ENCODE results near the gene ABLIM2.

Gene ABLIM2

DNA sequence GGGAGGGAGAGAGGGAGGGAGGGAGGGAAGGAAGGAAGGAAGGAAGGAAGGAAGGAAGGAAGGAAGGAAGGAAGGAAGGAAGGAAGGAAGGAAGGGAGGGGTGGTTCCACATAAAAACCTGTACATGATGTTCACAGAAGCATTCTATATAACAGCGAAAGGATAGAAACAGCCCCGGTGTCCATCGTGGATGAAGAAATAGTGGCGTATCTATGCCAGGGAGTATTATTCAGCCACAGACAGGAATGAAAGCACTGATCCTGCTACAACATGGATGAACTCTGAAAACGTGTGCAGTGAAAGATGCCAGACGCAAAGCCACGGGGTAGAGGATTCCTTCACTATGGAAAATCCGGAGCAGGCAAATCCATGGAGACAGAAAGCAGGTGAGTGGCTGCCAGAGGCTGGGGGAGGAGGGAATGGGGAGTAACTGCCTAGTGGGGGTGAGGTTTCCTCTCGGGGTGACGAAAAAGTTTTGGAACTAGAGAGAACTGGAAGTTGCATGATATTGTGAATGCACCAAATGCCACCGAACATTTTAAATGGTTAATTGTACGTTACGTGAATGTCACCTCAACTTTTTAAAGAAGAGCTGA lies 92.2 kb downstream of the ABLIM2 start:
- no peak for DNase-seq

- DNase-seq: no peak
Observed at GRCh38 chr4:8063974-8064563, 94.5 kb downstream of the ABLIM2 start.

DNA sequence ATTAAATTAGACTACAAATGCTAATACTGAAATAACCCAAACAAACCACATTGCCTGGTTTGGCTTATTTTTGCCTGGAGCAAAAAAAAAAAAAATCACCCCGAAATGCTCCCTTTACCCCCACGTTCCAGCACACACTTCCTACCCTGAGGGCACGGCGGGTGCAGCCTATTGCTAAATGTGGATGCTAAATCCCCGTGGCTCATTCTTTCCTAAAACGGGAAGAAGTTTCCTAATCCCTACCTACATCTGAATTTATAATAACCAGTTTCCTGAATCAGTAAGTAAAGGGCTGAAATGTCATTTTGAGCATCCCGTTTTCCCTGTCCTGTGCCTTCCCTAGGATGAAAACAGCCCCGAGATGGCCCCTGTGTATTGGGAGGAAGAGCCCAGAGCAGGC lies 97.0 kb downstream of the ABLIM2 start:
- no peak for DNase-seq

GRCh38 chr4:8061145-8061544 lies 97.5 kb downstream of the ABLIM2 start:
- no peak for DNase-seq

- no peak for DNase-seq
Observed at GRCh38 chr4:8060632-8061031, 98.0 kb downstream of the ABLIM2 start.

- DNase-seq: no peak
Observed at GRCh38 chr4:8058031-8058479, 100.6 kb downstream of the ABLIM2 start.

- no peak for DNase-seq
Observed at GRCh38 chr4:8055206-8055605, 103.4 kb downstream of the ABLIM2 start.

GRCh38 chr4:8053688-8054449 lies 104.7 kb downstream of the ABLIM2 start:
- DNase-seq: no peak

DNA sequence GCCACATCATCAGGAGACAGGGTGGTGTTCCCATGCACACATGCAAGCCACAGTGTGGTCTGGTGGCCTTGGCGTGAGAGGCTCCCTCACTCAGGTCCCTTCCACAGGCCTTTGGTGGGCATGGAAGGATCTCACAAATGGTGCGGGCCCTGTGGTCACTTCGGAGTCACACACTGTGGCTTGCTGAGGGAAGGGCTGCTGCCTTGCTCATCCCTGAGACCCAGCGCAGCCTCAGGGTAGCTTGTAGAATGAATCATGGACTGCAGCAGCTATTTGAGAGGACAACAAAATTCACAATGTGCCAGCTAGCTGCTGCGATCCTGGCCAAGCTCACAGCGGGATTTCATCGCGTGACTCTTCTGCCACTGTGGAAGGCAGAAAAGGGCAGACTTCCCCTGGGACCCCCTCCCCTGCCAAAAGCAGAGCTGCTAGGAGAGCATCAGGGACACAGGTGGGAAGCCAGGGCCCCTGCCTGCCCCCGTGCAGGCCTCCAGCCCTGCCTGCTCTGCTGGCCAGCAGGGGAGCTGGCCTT lies 106.4 kb downstream of the ABLIM2 start:
- no peak for DNase-seq

DNA sequence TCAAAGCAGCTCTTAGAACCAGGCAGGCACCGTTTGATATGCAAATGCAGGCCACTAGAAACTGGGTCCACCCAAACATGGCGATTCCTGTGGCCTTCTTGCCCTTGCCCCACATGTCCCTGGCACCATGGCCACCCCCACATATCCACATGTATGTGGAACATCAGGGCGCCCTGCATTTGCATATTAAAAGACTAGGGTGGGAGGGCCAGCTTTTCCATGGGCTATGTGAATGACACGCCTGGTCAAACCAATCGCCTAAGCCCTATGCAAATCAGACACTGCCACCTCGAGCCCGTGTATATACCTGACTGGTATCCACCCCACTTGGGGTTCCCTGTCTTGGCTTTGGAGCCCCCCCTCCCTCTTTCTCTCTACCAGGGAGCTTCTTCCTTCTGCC lies 107.0 kb downstream of the ABLIM2 start:
- no peak for DNase-seq

DNA sequence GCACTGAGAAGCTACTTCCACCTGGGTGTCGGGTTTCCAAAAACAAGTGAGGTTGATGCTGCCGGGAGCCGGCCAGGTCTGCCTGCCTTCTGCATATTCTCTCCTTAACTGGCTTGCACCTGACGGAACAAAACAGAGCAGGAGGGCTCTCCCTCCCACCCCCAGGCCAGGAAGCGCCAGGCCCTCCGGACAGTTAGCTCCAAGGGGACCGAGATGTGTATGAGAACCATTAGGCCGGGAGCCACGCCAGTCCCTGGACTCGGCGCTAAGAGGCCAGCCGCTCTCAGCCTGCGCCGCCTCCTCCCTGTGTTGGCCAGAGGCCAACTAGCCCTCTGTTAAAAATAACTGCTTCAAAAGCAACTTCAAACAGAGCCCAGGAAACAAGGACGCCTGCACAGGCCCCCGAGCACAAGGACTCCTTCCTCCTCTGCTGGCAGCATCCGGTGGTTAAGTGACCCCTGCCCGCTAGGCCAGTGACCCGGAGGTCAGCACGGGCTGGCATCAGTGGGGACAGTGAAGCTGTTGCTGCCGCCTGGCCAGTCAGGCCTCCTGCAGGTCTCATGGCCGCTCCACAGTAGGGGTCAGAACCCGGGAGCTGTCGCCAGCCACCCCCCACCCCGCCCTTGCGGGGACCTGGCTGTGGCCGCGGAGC lies 107.9 kb downstream of the ABLIM2 start:
- no peak for DNase-seq

- DNase-seq: no peak
Observed at GRCh38 chr4:8050180-8050554, 108.4 kb downstream of the ABLIM2 start.

GRCh38 chr4:8048856-8049676 lies 109.5 kb downstream of the ABLIM2 start:
- DNase-seq: no peak

DNA sequence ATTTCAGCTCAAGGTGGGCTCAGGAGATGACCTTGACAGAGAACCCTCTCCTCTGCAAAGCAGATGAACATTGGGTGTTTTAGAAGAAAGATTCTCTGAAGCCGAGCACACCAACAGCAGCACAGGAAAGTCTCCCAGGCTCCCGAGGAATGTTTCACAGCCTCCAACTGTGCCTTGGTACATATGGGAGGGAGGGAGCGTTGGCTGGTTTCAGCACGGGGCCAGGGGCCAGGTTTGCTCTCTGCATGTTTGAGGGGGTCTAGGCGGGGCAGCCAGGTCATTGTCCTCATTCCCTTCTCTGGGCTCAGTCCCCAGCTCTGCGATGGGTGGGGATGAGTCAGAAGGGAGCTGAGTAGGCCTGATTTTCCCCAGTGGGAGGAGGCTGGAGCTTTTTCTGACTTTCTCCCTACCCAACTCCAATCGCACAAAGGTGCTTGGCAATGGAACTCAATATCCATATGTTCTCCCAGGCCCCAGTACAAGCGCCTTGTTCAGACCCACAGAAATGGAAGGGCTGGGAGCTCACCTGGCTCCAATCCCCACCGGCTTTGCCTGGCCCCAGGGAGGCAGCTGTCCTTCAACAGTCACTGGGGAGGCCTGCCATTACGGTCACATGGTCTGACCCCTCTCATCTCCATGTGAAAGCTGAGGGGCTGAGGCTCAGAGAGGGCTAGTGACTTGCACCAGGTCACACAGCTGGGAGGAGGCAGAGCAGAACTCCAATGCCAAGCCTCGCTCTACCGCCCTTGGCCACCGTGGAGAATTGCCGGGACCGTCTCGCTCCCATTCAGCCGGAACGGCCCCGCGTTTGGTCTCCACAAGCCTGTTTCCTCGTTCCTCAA lies 110.6 kb downstream of the ABLIM2 start:
- no peak for DNase-seq

GRCh38 chr4:8046925-8047541 lies 111.6 kb downstream of the ABLIM2 start:
- DNase-seq: peak; percentile 7

DNA sequence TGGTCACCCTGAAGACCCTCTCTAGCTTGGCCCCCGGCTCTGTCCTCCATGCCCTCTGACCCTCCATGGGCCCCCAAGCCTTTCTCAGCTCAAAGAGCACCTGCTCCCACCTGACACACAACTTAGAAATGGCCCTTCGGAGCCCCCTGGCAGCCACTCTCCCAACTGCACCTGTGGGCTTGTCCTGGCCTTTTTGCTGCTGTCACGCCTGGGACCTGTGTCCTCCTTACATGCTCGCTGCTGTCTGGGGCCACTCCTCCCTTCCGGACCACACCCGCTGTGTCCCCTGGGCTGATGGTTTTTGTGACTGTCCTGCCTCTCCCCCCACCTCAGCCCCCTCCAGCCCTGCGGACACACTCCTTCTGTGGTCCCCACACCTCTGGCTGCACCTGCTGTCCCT lies 112.7 kb downstream of the ABLIM2 start:
- no peak for DNase-seq

DNA sequence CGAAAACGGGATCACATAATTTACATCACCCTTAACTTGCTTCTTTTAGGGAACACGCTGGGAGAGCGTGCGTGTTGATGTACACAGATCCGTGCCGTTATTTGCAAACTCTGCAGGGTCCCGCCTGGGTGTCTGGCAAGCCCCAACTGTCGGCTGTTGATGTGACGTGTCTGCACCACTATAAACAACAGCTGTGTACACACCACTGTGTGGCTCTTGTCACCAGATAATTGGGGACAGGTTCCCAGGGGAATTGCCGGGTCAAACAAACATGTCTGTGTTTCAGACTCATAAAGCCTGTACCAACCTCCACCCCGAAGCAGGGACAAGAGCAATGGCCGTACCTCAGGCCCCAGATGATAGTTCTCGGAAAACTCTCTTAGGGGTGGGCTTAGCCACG lies 113.9 kb downstream of the ABLIM2 start:
- no peak for DNase-seq

DNA sequence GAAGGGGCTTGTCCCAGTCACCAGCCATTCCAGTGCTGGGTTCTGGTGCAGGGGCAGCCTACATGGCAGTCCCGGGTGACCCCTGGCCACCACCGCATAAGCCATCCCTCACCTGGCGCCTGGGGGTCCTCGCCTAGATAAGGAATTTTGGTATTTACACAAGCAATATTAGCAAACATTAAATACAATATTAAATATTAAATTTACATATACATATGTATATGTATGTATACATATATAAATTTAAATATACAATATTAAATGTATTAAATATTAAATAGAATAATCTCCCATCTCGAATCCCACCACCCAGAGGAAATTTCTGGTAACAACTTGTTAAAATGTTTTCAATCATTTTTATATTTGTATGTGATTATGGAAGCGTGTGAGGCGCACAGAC lies 114.4 kb downstream of the ABLIM2 start:
- no peak for DNase-seq

DNA sequence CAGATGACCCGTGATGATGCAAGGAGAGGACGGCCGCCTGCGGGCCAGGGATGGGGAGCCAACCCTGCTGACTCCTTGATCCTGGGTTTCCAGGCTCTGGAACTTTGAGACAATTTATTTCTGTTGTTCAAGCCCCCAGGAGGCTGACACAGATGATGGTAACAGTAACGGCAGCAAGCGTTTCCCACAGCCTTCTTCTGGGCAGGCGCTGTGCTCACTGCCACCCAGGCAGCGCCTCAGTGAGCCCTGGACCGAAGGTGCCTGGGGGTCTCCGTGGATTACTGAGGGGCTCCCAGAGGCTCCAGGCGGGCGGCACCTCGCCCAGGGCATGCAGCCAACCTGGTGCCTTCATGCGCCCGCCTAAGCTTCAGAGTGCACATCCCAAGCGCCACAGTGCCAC lies 115.0 kb downstream of the ABLIM2 start:
- no peak for DNase-seq

DNA sequence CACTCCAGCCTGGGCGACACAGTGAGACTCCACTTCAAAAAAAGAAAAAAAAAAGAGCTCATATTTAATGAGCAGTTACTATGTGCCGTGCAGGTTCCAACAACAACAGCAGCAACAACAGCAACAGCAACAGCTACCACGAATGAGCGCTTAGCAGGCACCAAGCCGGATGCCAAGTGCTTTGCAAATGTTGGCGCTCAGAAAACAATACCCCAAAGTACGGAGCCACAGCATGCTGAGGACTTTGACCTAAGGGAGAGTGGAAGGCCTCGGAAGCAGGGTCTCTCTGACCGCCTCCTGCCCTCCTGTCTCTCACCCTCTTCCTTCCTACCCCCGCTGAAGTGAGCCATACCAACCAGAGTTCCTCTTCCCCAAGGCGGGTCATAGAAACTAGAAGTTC lies 116.7 kb downstream of the ABLIM2 start:
- DNase-seq: no peak

GRCh38 chr4:8041172-8041571 lies 117.4 kb downstream of the ABLIM2 start:
- DNase-seq: no peak
